NCI-H1930 (cell line): ENCODE data around the gene C19orf53.

Experiments
- DNase-seq, 2 experiments: peaks; one replicate each; lab custom pipeline; 2025; lab: John Stamatoyannopoulos, UW

Gene C19orf53

GRCh38 chr19:13826652-13827235, 52.5 kb downstream of the C19orf53 start:
- no peak for DNase-seq

- no peak for DNase-seq
These were observed 53.4 kb downstream of the C19orf53 start for GRCh38 chr19:13827656-13828055.
